Gastrocnemius medialis (tissue), 4 donors: ENCODE results near the gene GLYR1. TPM values are rescaled to one million over a fixed set of nuclear protein-coding genes. Genes with fewer than 3 reads are reported as not detected.

Source experiments
- ATAC-seq, 2 donors: fragments of 150-250 bp; one replicate each; pipeline ENCODE4 v1.9.1; 2016
- DNase-seq, 2 donors: peaks; one replicate each; pipeline ENCODE4 v3.0.0-alpha.2; 2019
- H3K27ac ChIP-seq, 4 donors: fragments of 200-600 bp; sonication (generic); 1 replicate in 1 of 4; 2 replicates in 3 of 4; pipeline ENCODE4 v1.5.1; 2016 to 2018; ENCODE audit warnings: mild to moderate bottlenecking in 2 of 4, moderate library complexity in 1 of 4
- H3K27me3 ChIP-seq, 3 donors: fragments of 200-600 bp; sonication (generic) in 2 of 3; 1 replicate in 1 of 3; 2 replicates in 2 of 3; pipeline versions ENCODE4 v1.5.1 to v1.6.0; 2016 to 2019; ENCODE audit warnings: mild to moderate bottlenecking in 1 of 3, moderate library complexity in 1 of 3
- H3K36me3 ChIP-seq, 2 donors: fragments of 200-600 bp; sonication (generic) in 1 of 2; one replicate each; pipeline ENCODE4 v1.5.1; 2017 to 2018
- H3K4me1 ChIP-seq, 2 donors: fragments of 200-600 bp; sonication (generic) in 1 of 2; one replicate each; pipeline ENCODE4 v1.5.1; 2016 to 2017; ENCODE audit warnings: mild to moderate bottlenecking in 2 of 2
- H3K4me3 ChIP-seq, 4 donors: fragments of 200-600 bp; sonication (generic) in 3 of 4; 1 replicate in 1 of 4; 2 replicates in 3 of 4; pipeline ENCODE4 v1.5.1; 2016 to 2019; ENCODE audit warnings: mild to moderate bottlenecking in 2 of 4
- H3K9me3 ChIP-seq, 3 donors: fragments of 200-600 bp; sonication (generic) in 2 of 3; 1 replicate in 1 of 3; 2 replicates in 2 of 3; pipeline ENCODE4 v1.5.1; 2016 to 2019
- CTCF ChIP-seq, 5 experiments: fragments of 450-650 bp in 3 of 5; fragments of 200-600 bp in 2 of 5; sonication (generic) in 2 of 5; IDR thresholded peaks in 4 of 5; conservative IDR thresholded peaks in 1 of 5; 1 replicate in 4 of 5; 2 replicates in 1 of 5; pipeline ENCODE4 v1.5.1; 2016 to 2019; ENCODE audit warnings: antibody characterized with exemption in 5 of 5, mild to moderate bottlenecking in 3 of 5, moderate library complexity in 3 of 5
- POLR2A ChIP-seq, 2 donors: fragments of 450-650 bp; IDR thresholded peaks; one replicate each; pipeline ENCODE4 v1.6.1; 2017; ENCODE audit warnings: antibody characterized with exemption in 2 of 2, mild to moderate bottlenecking in 2 of 2, moderate library complexity in 2 of 2
- in situ Hi-C, 4 donors: fragments of 200-750 bp; cut with MboI; loops; one replicate each; pipeline versions ENCODE4 v1.15.0 to v1.8.0; 2017; ENCODE audit warnings: low sequenced_read_pairs in 4 of 4
- intact Hi-C: fragments of 100-400 bp; cut with DNase I; formaldehyde crosslinking; loops from one replicate; pipeline ENCODE4 v1.15.1; 2023; ENCODE audit warnings: low total_unique reads
- total RNA-seq, 4 donors: library from RNA; depleted of rRNA; stranded (reverse); fragments of >200 nt; gene quantifications; one replicate each; pipeline versions ENCODE4 v1.1.0 to v1.2.3, GENCODE V29; 2016

The GLYR1 gene
- total RNA-seq, 4 donors from 2014 or later = 39.4 to 56.7 (median 53.0) TPM

GRCh38 chr16:4893103-4893862 is 46.2 kb upstream of the GLYR1 start:
- H3K27ac ChIP-seq = no peak overlapping the region
- in situ Hi-C loops = no loop called here

GRCh38 chr16:4892361-4893102 is 45.4 kb upstream of the GLYR1 start:
- no peak for TF ChIP-seq CTCF (IDR thresholded peaks at IDR 0.05 in 4 of 5, conservative IDR thresholded peaks at IDR 0.05 in 1 of 5)
- TF ChIP-seq POLR2A (IDR thresholded peaks at IDR 0.05) = no peak
- Histone ChIP-seq H3K27me3 (no peaks in the 10 kb centered on the region), H3K4me1 (no peaks in the 10 kb centered on the region), H3K9me3 (no peaks in the 10 kb centered on the region), H3K36me3 (peaks cover 0 to 12% of the 10 kb centered on the region in 2 donors), H3K27ac (no peak overlapping the region), H3K4me3 (no peak overlapping the region)
- ATAC-seq (peak in 1 of 2 donors; percentile 47), DNase-seq (no peak)
- intact Hi-C loops = no loop called here
- in situ Hi-C loops = no loop called here

More at GRCh38 chr16:4893103-4893862, 46.2 kb upstream of the GLYR1 start:
- Histone ChIP-seq H3K9me3 (no peaks in the 10 kb centered on the region), H3K4me1 (no peaks in the 10 kb centered on the region), H3K27me3 (no peaks in the 10 kb centered on the region), H3K36me3 (peaks cover 0 to 5% of the 10 kb centered on the region in 2 donors), H3K4me3 (no peak overlapping the region)
- TF ChIP-seq CTCF (IDR thresholded peaks at IDR 0.05 in 4 of 5, conservative IDR thresholded peaks at IDR 0.05 in 1 of 5) (no peak), POLR2A (IDR thresholded peaks at IDR 0.05) (no peak)
- DNase-seq = no peak
- ATAC-seq = no peak
- intact Hi-C loops = no loop called here

GRCh38 chr16:4891886-4892216 is 44.8 kb upstream of the GLYR1 start:
- no peak overlapping the region for H3K4me3 ChIP-seq
- peaks cover 0 to 13% of the 10 kb centered on the region in 2 donors for H3K36me3 ChIP-seq
- no peaks in the 10 kb centered on the region for H3K9me3 ChIP-seq
- H3K27me3 ChIP-seq = no peaks in the 10 kb centered on the region
- no peaks in the 10 kb centered on the region for H3K4me1 ChIP-seq
- ATAC-seq (no peak), DNase-seq (no peak)
- intact Hi-C loops = no loop called here
- in situ Hi-C loops = no loop called here
- no peak for TF ChIP-seq CTCF (IDR thresholded peaks at IDR 0.05 in 4 of 5, conservative IDR thresholded peaks at IDR 0.05 in 1 of 5)
- no peak for TF ChIP-seq POLR2A (IDR thresholded peaks at IDR 0.05)
- no peak overlapping the region for H3K27ac ChIP-seq

- no peak overlapping the region for H3K4me3 ChIP-seq
- H3K27me3 ChIP-seq = no peaks in the 10 kb centered on the region
- no peaks in the 10 kb centered on the region for H3K9me3 ChIP-seq
- intact Hi-C loops = no loop called here
- peaks cover 0 to 16% of the 10 kb centered on the region in 2 donors for H3K36me3 ChIP-seq
- TF ChIP-seq POLR2A (IDR thresholded peaks at IDR 0.05) (no peak), CTCF (IDR thresholded peaks at IDR 0.05 in 4 of 5, conservative IDR thresholded peaks at IDR 0.05 in 1 of 5) (no peak)
- in situ Hi-C loops = no loop called here
- DNase-seq (no peak), ATAC-seq (no peak)
- no peaks in the 10 kb centered on the region for H3K4me1 ChIP-seq
- H3K27ac ChIP-seq = no peak overlapping the region
These were observed 44.2 kb upstream of the GLYR1 start for GRCh38 chr16:4891097-4891885.
